HepG2 (cell line): ENCODE data around the gene SNX2. TPM values are rescaled to one million over a fixed set of nuclear protein-coding genes. Genes with fewer than 3 reads are reported as not detected.

ENCODE experiments used
- ATF7 ChIP-seq, 2 experiments: fragments of 450-650 bp in 1 of 2; sonication (generic) in 1 of 2; formaldehyde crosslinking in 1 of 2; IDR thresholded peaks; 2 replicates each; pipeline versions ENCODE4 v1.4.0 to v1.6.1; 2016 to 2020; ENCODE audit warnings: antibody characterized with exemption in 1 of 2, mild to moderate bottlenecking in 1 of 2, missing genetic modification reagents in 1 of 2
- RFX5 ChIP-seq: IDR thresholded peaks from 2 replicates; pipeline ENCODE4 v1.6.1; 2011; ENCODE audit warnings: low read depth, low read length, improper control_type of control experiment
- SAP130 ChIP-seq: IDR thresholded peaks from 2 replicates; pipeline ENCODE4 v1.6.1; 2016; ENCODE audit warnings: low read depth
- SP4 ChIP-seq: sonication (generic); formaldehyde crosslinking; IDR thresholded peaks from 2 replicates; pipeline ENCODE4 v1.8.1; 2023; ENCODE audit warnings: mild to moderate bottlenecking, missing genetic modification reagents
- SRSF9 ChIP-seq: fragments of 200-400 bp; formaldehyde crosslinking; IDR thresholded peaks from 2 replicates; pipeline ENCODE4 v1.6.1; 2018; ENCODE audit warnings: borderline replicate concordance, mild to moderate bottlenecking, low read depth, low read length; ENCODE audit not compliant: insufficient read depth, poor library complexity, severe bottlenecking
- USF2 ChIP-seq, 2 experiments: sonication (generic) in 1 of 2; formaldehyde crosslinking in 1 of 2; IDR thresholded peaks; 2 replicates each; pipeline versions ENCODE4 v1.5.1 to v1.6.1; 2011 to 2020; ENCODE audit warnings: borderline replicate concordance in 1 of 2, low read depth in 1 of 2, low read length in 1 of 2, mild to moderate bottlenecking in 1 of 2, missing genetic modification reagents in 1 of 2, moderate library complexity in 1 of 2
- ZBTB10 ChIP-seq: sonication (generic); formaldehyde crosslinking; IDR thresholded peaks from 2 replicates; pipeline ENCODE4 v1.4.0; 2020; ENCODE audit warnings: missing genetic modification reagents, borderline replicate concordance
- ZBTB7A ChIP-seq: sonication (generic); formaldehyde crosslinking; IDR thresholded peaks from 2 replicates; pipeline ENCODE4 v1.8.0; 2022; ENCODE audit warnings: mild to moderate bottlenecking, missing genetic modification reagents
- ZMYM2 ChIP-seq: sonication (generic); formaldehyde crosslinking; IDR thresholded peaks from 2 replicates; pipeline ENCODE4 v1.8.0; 2022; ENCODE audit warnings: mild to moderate bottlenecking, missing genetic modification reagents
- ZNF549 ChIP-seq: sonication (generic); formaldehyde crosslinking; IDR thresholded peaks from 2 replicates; pipeline ENCODE4 v1.5.0; 2020; ENCODE audit warnings: missing genetic modification reagents
- ZNF790 ChIP-seq: sonication (generic); formaldehyde crosslinking; IDR thresholded peaks from 2 replicates; pipeline ENCODE4 v1.8.0; 2022; ENCODE audit warnings: missing genetic modification reagents, mild to moderate bottlenecking, borderline replicate concordance
- polyA plus RNA-seq, 8 experiments: library from polyadenylated mRNA; depleted of rRNA in 3 of 8; stranded (reverse) in 7 of 8; unstranded in 1 of 8; fragments of >200 nt; fragmentation: Illumina TruSeq in 4 of 8; extraction: Trizol in 4 of 8; gene quantifications; 2 replicates each; pipeline versions ENCODE4 v1.2.1 to v1.2.3, GENCODE V29; 2011 to 2016; ENCODE audit warnings: low read depth in 4 of 8, missing spikeins in 1 of 8, mixed read lengths in 1 of 8; ENCODE audit not compliant: insufficient read depth in 1 of 8
- total RNA-seq, 5 experiments: library from RNA; depleted of rRNA; stranded (reverse); fragments of >200 nt; fragmentation: Illumina TruSeq; extraction: Trizol; gene quantifications; 2 replicates each; pipeline ENCODE4 v1.2.3, GENCODE V29; 2016; ENCODE audit warnings: low read depth in 1 of 5
- TF ChIP-seq, protein P1 (sequence below): sonication (generic); formaldehyde crosslinking; IDR thresholded peaks from 2 replicates; pipeline ENCODE4 v1.4.0; 2020; ENCODE audit warnings: missing genetic modification reagents
- TF ChIP-seq, protein P2 (sequence below): sonication (generic); formaldehyde crosslinking; conservative IDR thresholded peaks from 2 replicates; pipeline ENCODE4 v1.4.0; 2020; ENCODE audit warnings: missing genetic modification reagents
- TF ChIP-seq, protein P3 (sequence below): sonication (generic); formaldehyde crosslinking; IDR thresholded peaks from 2 replicates; pipeline ENCODE4 v1.4.0; 2020; ENCODE audit warnings: missing genetic modification reagents

SNX2 gene
- total and polyA plus RNA-seq, 2 of the 13 experiments (the other 11 are each of a cell fraction or from before 2014, with no cell fraction given) = 26.4 to 78.8 TPM

- TF ChIP-seq, protein P1, sequence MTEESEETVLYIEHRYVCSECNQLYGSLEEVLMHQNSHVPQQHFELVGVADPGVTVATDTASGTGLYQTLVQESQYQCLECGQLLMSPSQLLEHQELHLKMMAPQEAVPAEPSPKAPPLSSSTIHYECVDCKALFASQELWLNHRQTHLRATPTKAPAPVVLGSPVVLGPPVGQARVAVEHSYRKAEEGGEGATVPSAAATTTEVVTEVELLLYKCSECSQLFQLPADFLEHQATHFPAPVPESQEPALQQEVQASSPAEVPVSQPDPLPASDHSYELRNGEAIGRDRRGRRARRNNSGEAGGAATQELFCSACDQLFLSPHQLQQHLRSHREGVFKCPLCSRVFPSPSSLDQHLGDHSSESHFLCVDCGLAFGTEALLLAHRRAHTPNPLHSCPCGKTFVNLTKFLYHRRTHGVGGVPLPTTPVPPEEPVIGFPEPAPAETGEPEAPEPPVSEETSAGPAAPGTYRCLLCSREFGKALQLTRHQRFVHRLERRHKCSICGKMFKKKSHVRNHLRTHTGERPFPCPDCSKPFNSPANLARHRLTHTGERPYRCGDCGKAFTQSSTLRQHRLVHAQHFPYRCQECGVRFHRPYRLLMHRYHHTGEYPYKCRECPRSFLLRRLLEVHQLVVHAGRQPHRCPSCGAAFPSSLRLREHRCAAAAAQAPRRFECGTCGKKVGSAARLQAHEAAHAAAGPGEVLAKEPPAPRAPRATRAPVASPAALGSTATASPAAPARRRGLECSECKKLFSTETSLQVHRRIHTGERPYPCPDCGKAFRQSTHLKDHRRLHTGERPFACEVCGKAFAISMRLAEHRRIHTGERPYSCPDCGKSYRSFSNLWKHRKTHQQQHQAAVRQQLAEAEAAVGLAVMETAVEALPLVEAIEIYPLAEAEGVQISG (CRISPR knock-in tag) = peak; percentile 68
- TF ChIP-seq RFX5 = peak; percentile 24; the same call in 1 of the 2 replicates
- no peak for TF ChIP-seq ZBTB7A
- TF ChIP-seq USF2 (IDR thresholded peaks at IDR 0.05; ENCODE audit: low read depth, low read length) = no peak
- TF ChIP-seq USF2 (CRISPR knock-in tag; IDR thresholded peaks at IDR 0.05; ENCODE audit: borderline replicate concordance) = peak; percentile 43; the same call in 1 of the 2 replicates
- TF ChIP-seq ZMYM2 = peak; percentile 84
- TF ChIP-seq, protein P2, sequence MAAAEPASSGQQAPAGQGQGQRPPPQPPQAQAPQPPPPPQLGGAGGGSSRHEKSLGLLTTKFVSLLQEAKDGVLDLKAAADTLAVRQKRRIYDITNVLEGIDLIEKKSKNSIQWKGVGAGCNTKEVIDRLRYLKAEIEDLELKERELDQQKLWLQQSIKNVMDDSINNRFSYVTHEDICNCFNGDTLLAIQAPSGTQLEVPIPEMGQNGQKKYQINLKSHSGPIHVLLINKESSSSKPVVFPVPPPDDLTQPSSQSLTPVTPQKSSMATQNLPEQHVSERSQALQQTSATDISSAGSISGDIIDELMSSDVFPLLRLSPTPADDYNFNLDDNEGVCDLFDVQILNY = peak; percentile 30; the same call in 1 of the 2 replicates
- peak; percentile 63; the same call in 1 of the 2 replicates for TF ChIP-seq SP4 (CRISPR knock-in tag)
- TF ChIP-seq ZBTB10 (CRISPR knock-in tag) = peak; percentile 69; the same call in 1 of the 2 replicates
- no peak for TF ChIP-seq ATF7 (IDR thresholded peaks at IDR 0.05)
- TF ChIP-seq ATF7 (CRISPR knock-in tag; IDR thresholded peaks at IDR 0.05) = no peak
- TF ChIP-seq, protein P3, sequence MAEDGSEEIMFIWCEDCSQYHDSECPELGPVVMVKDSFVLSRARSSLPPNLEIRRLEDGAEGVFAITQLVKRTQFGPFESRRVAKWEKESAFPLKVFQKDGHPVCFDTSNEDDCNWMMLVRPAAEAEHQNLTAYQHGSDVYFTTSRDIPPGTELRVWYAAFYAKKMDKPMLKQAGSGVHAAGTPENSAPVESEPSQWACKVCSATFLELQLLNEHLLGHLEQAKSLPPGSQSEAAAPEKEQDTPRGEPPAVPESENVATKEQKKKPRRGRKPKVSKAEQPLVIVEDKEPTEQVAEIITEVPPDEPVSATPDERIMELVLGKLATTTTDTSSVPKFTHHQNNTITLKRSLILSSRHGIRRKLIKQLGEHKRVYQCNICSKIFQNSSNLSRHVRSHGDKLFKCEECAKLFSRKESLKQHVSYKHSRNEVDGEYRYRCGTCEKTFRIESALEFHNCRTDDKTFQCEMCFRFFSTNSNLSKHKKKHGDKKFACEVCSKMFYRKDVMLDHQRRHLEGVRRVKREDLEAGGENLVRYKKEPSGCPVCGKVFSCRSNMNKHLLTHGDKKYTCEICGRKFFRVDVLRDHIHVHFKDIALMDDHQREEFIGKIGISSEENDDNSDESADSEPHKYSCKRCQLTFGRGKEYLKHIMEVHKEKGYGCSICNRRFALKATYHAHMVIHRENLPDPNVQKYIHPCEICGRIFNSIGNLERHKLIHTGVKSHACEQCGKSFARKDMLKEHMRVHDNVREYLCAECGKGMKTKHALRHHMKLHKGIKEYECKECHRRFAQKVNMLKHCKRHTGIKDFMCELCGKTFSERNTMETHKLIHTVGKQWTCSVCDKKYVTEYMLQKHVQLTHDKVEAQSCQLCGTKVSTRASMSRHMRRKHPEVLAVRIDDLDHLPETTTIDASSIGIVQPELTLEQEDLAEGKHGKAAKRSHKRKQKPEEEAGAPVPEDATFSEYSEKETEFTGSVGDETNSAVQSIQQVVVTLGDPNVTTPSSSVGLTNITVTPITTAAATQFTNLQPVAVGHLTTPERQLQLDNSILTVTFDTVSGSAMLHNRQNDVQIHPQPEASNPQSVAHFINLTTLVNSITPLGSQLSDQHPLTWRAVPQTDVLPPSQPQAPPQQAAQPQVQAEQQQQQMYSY (CRISPR knock-in tag) = peak; percentile 88
- no peak for TF ChIP-seq ZNF549 (CRISPR knock-in tag)
- TF ChIP-seq SRSF9 = no peak
- TF ChIP-seq SAP130 = peak; percentile 78
- 0 out of 2 replicates have a peak, but pooled peaks have one; percentile 3 for TF ChIP-seq ZNF790
Measured at GRCh38 chr5:122845229-122846050, 70.6 kb downstream of the SNX2 start, which contains the start of gene SNX24 (continued).
